B cell (primary cell): ENCODE measurements around the gene GINS2. TPM values are rescaled to one million over a fixed set of nuclear protein-coding genes. Genes with fewer than 3 reads are reported as not detected.

ENCODE experiments used
- ATAC-seq: fragments of 200-7000 bp; cut with Tn5 transposase; one replicate; pipeline ENCODE4 v1.10.0; 2021; ENCODE audit warnings: low read depth, mild to moderate bottlenecking, moderate number of reproducible peaks, moderate library complexity
- CTCF ChIA-PET: fragments of 350-600 bp; sonication (Branson Sonifier 250); formaldehyde crosslinking; loops from one replicate; lab custom pipeline; 2021; ENCODE audit warnings: antibody characterized with exemption, inconsistent platforms; lab: Charles Lee
- POLR2A ChIA-PET: fragments of 350-600 bp; sonication (Branson Sonifier 250); formaldehyde crosslinking; loops from one replicate; lab custom pipeline; 2021; ENCODE audit warnings: antibody characterized with exemption; lab: Charles Lee
- DNase-seq: peaks from one replicate; pipeline ENCODE4 v3.0.0; 2013
- H2AFZ ChIP-seq: 2 replicates; pipeline ENCODE4 v1.6.1; 2012; ENCODE audit warnings: mild to moderate bottlenecking, low read depth, low read length; ENCODE audit not compliant: insufficient read depth, poor library complexity, severe bottlenecking
- H3K27ac ChIP-seq, 2 donors: 1 replicate in 1 of 2; 2 replicates in 1 of 2; pipeline ENCODE4 v1.5.1; 2012 to 2013; ENCODE audit warnings: low read length in 2 of 2, mild to moderate bottlenecking in 2 of 2, moderate library complexity in 1 of 2
- H3K27me3 ChIP-seq, 4 experiments: fragments of 200-600 bp in 1 of 4; sonication (generic) in 1 of 4; replicated peaks in 1 of 4; 1 replicate in 2 of 4; 2 replicates in 2 of 4; pipeline versions ENCODE4 v1.6.1 to v1.7.0; 2013 to 2016; ENCODE audit warnings: low read length in 3 of 4, mild to moderate bottlenecking in 2 of 4, mixed read lengths in 1 of 4, moderate library complexity in 1 of 4; ENCODE audit not compliant: insufficient read depth in 4 of 4, control insufficient read depth in 3 of 4; ENCODE audit errors: control extremely low read depth in 1 of 4
- H3K36me3 ChIP-seq, 2 experiments: replicated peaks in 1 of 2; 1 replicate in 1 of 2; 2 replicates in 1 of 2; pipeline versions ENCODE4 v1.6.1 to v1.7.1; 2013; ENCODE audit warnings: low read length in 1 of 2; ENCODE audit not compliant: insufficient read depth in 2 of 2, control insufficient read depth in 1 of 2; ENCODE audit errors: control extremely low read depth in 1 of 2, extremely low read depth in 1 of 2
- H3K4me1 ChIP-seq, 2 donors: fragments of 200-600 bp in 1 of 2; sonication (generic) in 1 of 2; 1 replicate in 1 of 2; 2 replicates in 1 of 2; pipeline versions ENCODE4 v1.5.1 to v1.6.1; 2013 to 2017; ENCODE audit warnings: low read length in 2 of 2; ENCODE audit not compliant: control insufficient read depth in 2 of 2, insufficient read depth in 2 of 2
- H3K4me2 ChIP-seq: replicated peaks from 2 replicates; pipeline ENCODE3; 2012; ENCODE audit warnings: mild to moderate bottlenecking, low read depth, low read length; ENCODE audit not compliant: poor library complexity, severe bottlenecking
- H3K4me3 ChIP-seq, 5 experiments: fragments of 200-600 bp in 1 of 5; sonication (generic) in 1 of 5; 1 replicate in 3 of 5; 2 replicates in 2 of 5; pipeline versions ENCODE4 v1.5.1 to v1.7.0; 2011 to 2016; ENCODE audit warnings: low read length in 4 of 5, mild to moderate bottlenecking in 4 of 5, low read depth in 2 of 5, control low read depth in 1 of 5, moderate library complexity in 1 of 5; ENCODE audit not compliant: insufficient read depth in 1 of 5; ENCODE audit errors: control extremely low read depth in 1 of 5, extremely low read depth in 1 of 5
- H3K79me2 ChIP-seq: fragments of 200-600 bp; sonication (generic); one replicate; pipeline ENCODE4 v1.6.0; 2016; ENCODE audit warnings: low read length; ENCODE audit not compliant: control insufficient read depth, insufficient read depth
- H3K9ac ChIP-seq: fragments of 200-600 bp; sonication (generic); 2 replicates; pipeline ENCODE4 v1.6.1; 2017; ENCODE audit warnings: mild to moderate bottlenecking, low read length, moderate library complexity
- H3K9me3 ChIP-seq, 3 donors: one replicate each; pipeline versions ENCODE4 v1.6.1 to v1.7.1; 2013; ENCODE audit warnings: low read length in 2 of 3; ENCODE audit not compliant: control insufficient read depth in 2 of 3, insufficient read depth in 1 of 3; ENCODE audit errors: control extremely low read depth in 1 of 3
- H4K20me1 ChIP-seq: 2 replicates; pipeline ENCODE4 v1.6.0; 2012; ENCODE audit warnings: mild to moderate bottlenecking, low read length; ENCODE audit not compliant: insufficient read depth, control insufficient read depth, poor library complexity, severe bottlenecking
- H3K27ac Mint-ChIP-seq: one replicate; pipeline ENCODE4 v1.8.0; 2021; ENCODE audit warnings: mixed read lengths
- H3K27me3 Mint-ChIP-seq: one replicate; pipeline ENCODE4 v1.8.0; 2021; ENCODE audit warnings: mixed read lengths
- H3K4me1 Mint-ChIP-seq: one replicate; pipeline ENCODE4 v1.8.0; 2021; ENCODE audit warnings: mixed read lengths
- H3K4me3 Mint-ChIP-seq: one replicate; pipeline ENCODE4 v1.8.0; 2021; ENCODE audit warnings: mixed read lengths
- H3K9me3 Mint-ChIP-seq: one replicate; pipeline ENCODE4 v1.8.0; 2022; ENCODE audit warnings: mixed read lengths; ENCODE audit not compliant: insufficient read depth
- CTCF ChIP-seq: fragments of 200-600 bp; IDR thresholded peaks from one replicate; pipeline ENCODE4 v1.8.0; 2022; ENCODE audit warnings: antibody characterized with exemption, mild to moderate bottlenecking
- EZH2 ChIP-seq: IDR thresholded peaks from 2 replicates; pipeline ENCODE4 v1.6.1; 2012; ENCODE audit warnings: borderline replicate concordance, low read depth, mild to moderate bottlenecking, moderate library complexity, low read length; ENCODE audit not compliant: insufficient read depth, poor library complexity, severe bottlenecking
- WGBS: methylation state at CpG from one replicate; pipeline ENCODE4 v1.1.5; 2013; ENCODE audit warnings: missing lambda C conversion rate; ENCODE audit not compliant: insufficient coverage; 5-methylcytosine and 5-hydroxymethylcytosine counted together
- intact Hi-C: fragments of 100-400 bp; cut with micrococcal nuclease; formaldehyde crosslinking; loops from one replicate; pipeline ENCODE4 v1.10.0; 2022
- polyA plus RNA-seq: library from polyadenylated mRNA; depleted of rRNA; stranded (reverse); fragments of >200 nt; gene quantifications from 2 replicates; pipeline ENCODE4 v1.2.3, GENCODE V29; 2012
- total RNA-seq, 2 donors: library from RNA; stranded (reverse); fragments of 120-200 nt in 1 of 2; gene quantifications; 1 replicate in 1 of 2; 2 replicates in 1 of 2; pipeline versions ENCODE4 v1.2.3 to v1.2.4, GENCODE V29; 2013 to 2022

GINS2 gene
- total and polyA plus RNA-seq, 2 donors (not counting 1 experiment from before 2014, with no cell fraction given), result 0.52 to 4.2 TPM

GRCh38 chr16:85648805-85649204, 39.9 kb downstream of the GINS2 start:
- ChIA-PET POLR2A (no interaction called here), CTCF (interaction anchor here (1.0 kb wide), 1 partner anchor 10 kb away, joined by 3 read pairs; no protein-coding TSS in a partner anchor)
- no peak overlapping the region for H3K4me2 ChIP-seq
- peaks cover 1 to 42% of the 10 kb centered on the region in 2 experiments for H3K36me3 ChIP-seq
- TF ChIP-seq EZH2 (no peak), CTCF (no peak)
- no peaks in the 10 kb centered on the region for H3K9me3 Mint-ChIP-seq
- H4K20me1 ChIP-seq, result peaks cover 93% of the 10 kb centered on the region
- H3K9ac ChIP-seq, result no peak overlapping the region
- no peak overlapping the region for H3K4me3 Mint-ChIP-seq
- H3K27me3 Mint-ChIP-seq, result no peaks in the 10 kb centered on the region
- no peak overlapping the region for H2AFZ ChIP-seq
- no peaks in the 10 kb centered on the region for H3K27me3 ChIP-seq
- no peak overlapping the region for H3K27ac Mint-ChIP-seq
- no peak overlapping the region for H3K27ac ChIP-seq
- peaks cover 0 to 6% (median 0%) of the 10 kb centered on the region in 3 donors for H3K9me3 ChIP-seq
- peaks cover 47% of the 10 kb centered on the region for H3K79me2 ChIP-seq
- DNase-seq (no peak), ATAC-seq (no peak)
- WGBS, result 73% methylated on average over 13 of the region's 14 CpGs
- H3K4me3 ChIP-seq, result no peak overlapping the region
- H3K4me1 Mint-ChIP-seq, result peaks cover 9% of the 10 kb centered on the region
- intact Hi-C loops, result no loop called here
- H3K4me1 ChIP-seq, result no peaks in the 10 kb centered on the region

DNA sequence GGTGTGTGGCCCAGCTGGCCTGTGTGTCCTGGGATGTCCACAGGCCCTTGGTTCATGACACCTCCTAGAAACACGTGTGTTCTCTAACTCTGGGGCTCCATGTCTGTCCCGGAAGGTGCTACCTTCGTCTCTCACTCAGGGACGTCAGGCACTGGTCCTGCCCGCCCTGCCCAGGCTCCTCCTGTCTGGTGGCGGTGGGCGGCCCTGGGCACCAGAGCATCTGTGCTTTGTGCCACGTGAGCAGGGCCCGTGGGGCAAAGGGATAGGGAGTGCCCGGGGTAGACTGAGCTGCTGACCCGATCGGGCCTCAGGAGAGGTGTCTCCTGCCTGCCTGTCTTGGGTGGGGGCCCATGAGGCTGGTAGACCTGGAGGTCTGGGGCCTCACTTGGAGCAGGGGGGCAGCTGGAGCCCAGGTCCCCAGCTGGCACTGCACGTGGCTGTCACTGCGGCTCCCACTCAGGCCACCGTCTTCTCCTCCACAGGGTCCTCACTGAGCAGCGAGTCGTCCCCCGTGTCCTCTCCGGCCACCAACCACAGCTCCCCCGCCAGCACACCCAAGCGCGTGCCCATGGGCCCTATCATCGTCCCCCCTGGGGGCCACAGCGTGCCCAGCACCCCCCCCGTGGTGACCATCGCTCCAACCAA, 40.6 kb downstream of the GINS2 start:
- 96% methylated on average over 26 of the region's 26 CpGs for WGBS
- CTCF ChIA-PET, result interaction anchor here (1.0 kb wide), 1 partner anchor 11 kb away, joined by 3 read pairs; no protein-coding TSS in a partner anchor
- no peaks in the 10 kb centered on the region for H3K4me1 ChIP-seq
- H3K27me3 ChIP-seq, result no peaks in the 10 kb centered on the region
- no peak overlapping the region for H3K4me3 ChIP-seq
- Mint-ChIP-seq H3K27ac (no peak overlapping the region), H3K4me1 (peaks cover 10% of the 10 kb centered on the region), H3K9me3 (no peaks in the 10 kb centered on the region), H3K4me3 (no peak overlapping the region), H3K27me3 (no peaks in the 10 kb centered on the region)
- peaks cover 0 to 6% (median 0%) of the 10 kb centered on the region in 3 donors for H3K9me3 ChIP-seq
- POLR2A ChIA-PET, result no interaction called here
- H2AFZ ChIP-seq, result no peak overlapping the region
- no peak overlapping the region for H3K4me2 ChIP-seq
- no peak for ATAC-seq
- H3K79me2 ChIP-seq, result peaks cover 49% of the 10 kb centered on the region
- H3K9ac ChIP-seq, result no peak overlapping the region
- no peak for TF ChIP-seq CTCF
- no peak for TF ChIP-seq EZH2
- intact Hi-C loops, result no loop called here
- H4K20me1 ChIP-seq, result peaks cover 93% of the 10 kb centered on the region
- H3K36me3 ChIP-seq, result peaks cover 1 to 39% of the 10 kb centered on the region in 2 experiments
- H3K27ac ChIP-seq, result no peak overlapping the region
- no peak for DNase-seq
